Neural cell (in vitro differentiated cells): Measurements from ENCODE around the gene ADGRD1. TPM values are rescaled to one million over a fixed set of nuclear protein-coding genes. Genes with fewer than 3 reads are reported as not detected.

ENCODE experiments used
- H2AFZ ChIP-seq: fragments of 200-600, 300-800 bp; sonication (generic), shearing (Covaris generic); 2 replicates; pipeline ENCODE4 v1.6.0; 2014; ENCODE audit warnings: low read depth, mild to moderate bottlenecking, antibody characterized with exemption, low read length, moderate library complexity
- H3F3A ChIP-seq: fragments of 200-600 bp; shearing (Covaris generic); 2 replicates; pipeline ENCODE4 v1.6.1; 2016; ENCODE audit warnings: mild to moderate bottlenecking, moderate library complexity, mixed read lengths, antibody characterized with exemption, low read length; ENCODE audit not compliant: insufficient read depth, poor library complexity, severe bottlenecking
- H3K27ac ChIP-seq: fragments of 200-600, 300-800 bp; sonication (generic), shearing (Covaris generic); 2 replicates; pipeline ENCODE4 v1.5.1; 2014; ENCODE audit warnings: mild to moderate bottlenecking, low read length, moderate library complexity
- H3K27me3 ChIP-seq: fragments of 300-800, 200-600 bp; sonication (generic), shearing (Covaris generic); 2 replicates; pipeline ENCODE4 v1.6.0; 2014; ENCODE audit warnings: mild to moderate bottlenecking, low read depth, low read length, moderate library complexity; ENCODE audit not compliant: insufficient read depth
- H3K36me3 ChIP-seq: fragments of 300-800, 200-600 bp; sonication (generic), shearing (Covaris generic); 2 replicates; pipeline ENCODE4 v1.5.1; 2014; ENCODE audit warnings: mild to moderate bottlenecking, antibody characterized with exemption, low read length, moderate library complexity; ENCODE audit not compliant: insufficient read depth
- H3K4me2 ChIP-seq: fragments of 300-800, 200-600 bp; sonication (generic), shearing (Covaris generic); 2 replicates; pipeline ENCODE4 v1.6.0; 2014; ENCODE audit warnings: mild to moderate bottlenecking, low read length
- H3K4me3 ChIP-seq: fragments of 300-800, 200-600 bp; sonication (generic), shearing (Covaris generic); 2 replicates; pipeline ENCODE4 v1.5.1; 2014; ENCODE audit warnings: mild to moderate bottlenecking, low read length, moderate library complexity
- H3K79me2 ChIP-seq: fragments of 200-600 bp; shearing (Covaris generic); replicated peaks from 2 replicates; pipeline ENCODE4 v1.6.0; 2014; ENCODE audit warnings: mild to moderate bottlenecking, low read length, moderate library complexity; ENCODE audit not compliant: insufficient read depth
- H3K9ac ChIP-seq: fragments of 300-800, 200-600 bp; sonication (generic), shearing (Covaris generic); 2 replicates; pipeline ENCODE4 v1.6.1; 2016; ENCODE audit warnings: mild to moderate bottlenecking, low read length, mixed read lengths
- H3K9me2 ChIP-seq: fragments of 200-600 bp; shearing (Covaris generic); 2 replicates; pipeline ENCODE4 v1.6.1; 2016; ENCODE audit warnings: mild to moderate bottlenecking, low read length, mixed read lengths; ENCODE audit not compliant: insufficient read depth
- H3K9me3 ChIP-seq: fragments of 200-600, 300-800 bp; sonication (generic), shearing (Covaris generic); 2 replicates; pipeline ENCODE4 v1.6.1; 2016; ENCODE audit warnings: mild to moderate bottlenecking, mixed run types, low read length, moderate library complexity, mixed read lengths
- H4K20me1 ChIP-seq: fragments of 200-600 bp; shearing (Covaris generic); 2 replicates; pipeline ENCODE4 v1.6.1; 2016; ENCODE audit warnings: mild to moderate bottlenecking, mixed run types; ENCODE audit not compliant: insufficient read depth
- CTCF ChIP-seq: fragments of 450-650 bp; IDR thresholded peaks from 2 replicates; pipeline ENCODE4 v1.5.1; 2014; ENCODE audit warnings: antibody characterized with exemption, mild to moderate bottlenecking, moderate library complexity; ENCODE audit not compliant: poor library complexity, severe bottlenecking
- EP300 ChIP-seq: fragments of 450-650 bp; conservative IDR thresholded peaks from 2 replicates; pipeline ENCODE4 v1.6.1; 2014; ENCODE audit warnings: antibody characterized with exemption, mild to moderate bottlenecking, moderate library complexity; ENCODE audit not compliant: poor library complexity, severe bottlenecking
- EZH2 ChIP-seq: fragments of 200-600, 300-800 bp; shearing (Covaris generic), sonication (generic); IDR thresholded peaks from 2 replicates; pipeline ENCODE4 v1.6.1; 2014; ENCODE audit warnings: antibody characterized with exemption, low read length, borderline replicate concordance, mild to moderate bottlenecking; ENCODE audit not compliant: insufficient read depth, poor library complexity, severe bottlenecking
- MXI1 ChIP-seq: fragments of 450-650 bp; conservative IDR thresholded peaks from 2 replicates; pipeline ENCODE4 v1.6.1; 2014; ENCODE audit warnings: antibody characterized with exemption, mild to moderate bottlenecking; ENCODE audit not compliant: poor library complexity, severe bottlenecking
- POLR2AphosphoS5 ChIP-seq: IDR thresholded peaks from 2 replicates; pipeline ENCODE4 v1.6.1; 2012
- RAD21 ChIP-seq: fragments of 450-650 bp; conservative IDR thresholded peaks from 2 replicates; pipeline ENCODE4 v1.6.1; 2014; ENCODE audit warnings: antibody characterized with exemption, mild to moderate bottlenecking, moderate library complexity
- REST ChIP-seq: IDR thresholded peaks from 2 replicates; pipeline ENCODE4 v1.6.1; 2012; ENCODE audit warnings: borderline replicate concordance
- SMC3 ChIP-seq: fragments of 450-650 bp; conservative IDR thresholded peaks from 2 replicates; pipeline ENCODE4 v1.6.1; 2014; ENCODE audit warnings: antibody characterized with exemption, mild to moderate bottlenecking, moderate library complexity; ENCODE audit not compliant: poor library complexity
- TAF1 ChIP-seq: IDR thresholded peaks from 2 replicates; pipeline ENCODE4 v1.6.1; 2012; ENCODE audit warnings: low read depth
- polyA plus RNA-seq: library from polyadenylated mRNA; depleted of rRNA; stranded (reverse); fragments of >200 nt; gene quantifications from 2 replicates; pipeline ENCODE4 v1.2.3, GENCODE V29; 2014

The ADGRD1 gene
- polyA plus RNA-seq, 1 donor from 2014 or later: 1.7 TPM

- Histone ChIP-seq H3K27ac (no peak overlapping the region), H3K4me3 (no peak overlapping the region), H2AFZ (no peak overlapping the region), H3K4me2 (no peak overlapping the region), H3K79me2 (no peaks in the 10 kb centered on the region), H3K27me3 (no peaks in the 10 kb centered on the region), H3K9ac (no peak overlapping the region), H4K20me1 (no peaks in the 10 kb centered on the region), H3K36me3 (no peaks in the 10 kb centered on the region), H3K9me3 (no peaks in the 10 kb centered on the region), H3K9me2 (no peaks in the 10 kb centered on the region), H3F3A (no peaks in the 10 kb centered on the region)
- TF ChIP-seq RAD21 (no peak), TAF1 (no peak), CTCF (no peak), POLR2AphosphoS5 (no peak), MXI1 (no peak), REST (no peak), EP300 (no peak), EZH2 (no peak), SMC3 (no peak)
Measured at GRCh38 chr12:131063413-131063812, 109.7 kb downstream of the ADGRD1 start.

GRCh38 chr12:131063960-131064359, 110.3 kb downstream of the ADGRD1 start:
- Histone ChIP-seq H4K20me1 (no peaks in the 10 kb centered on the region), H2AFZ (no peak overlapping the region), H3K9ac (no peak overlapping the region), H3K79me2 (no peaks in the 10 kb centered on the region), H3K27me3 (no peaks in the 10 kb centered on the region), H3K9me3 (no peaks in the 10 kb centered on the region), H3K4me3 (no peak overlapping the region), H3K4me2 (no peak overlapping the region), H3K27ac (no peak overlapping the region), H3K9me2 (no peaks in the 10 kb centered on the region), H3F3A (no peaks in the 10 kb centered on the region), H3K36me3 (no peaks in the 10 kb centered on the region)
- TF ChIP-seq CTCF: no peak
- no peak for TF ChIP-seq SMC3
- no peak for TF ChIP-seq REST
- no peak for TF ChIP-seq RAD21
- no peak for TF ChIP-seq EP300
- no peak for TF ChIP-seq EZH2
- TF ChIP-seq MXI1: no peak
